H9 (cell line): ENCODE data around the gene SLCO4A1. TPM values are rescaled to one million over a fixed set of nuclear protein-coding genes. Genes with fewer than 3 reads are reported as not detected.

ENCODE experiments used
- DNase-seq: peaks from one replicate; pipeline ENCODE4 v3.0.0-alpha.2; 2017
- H2AFZ ChIP-seq: one replicate; pipeline ENCODE4 v1.6.1; 2013; ENCODE audit warnings: mild to moderate bottlenecking, low read length, control low read depth, moderate library complexity
- H2AK5ac ChIP-seq: 2 replicates; pipeline ENCODE4 v1.6.1; 2013; ENCODE audit warnings: low read length, control low read depth, mixed read lengths; ENCODE audit not compliant: insufficient read length
- H2BK120ac ChIP-seq: one replicate; pipeline ENCODE4 v1.6.1; 2013; ENCODE audit warnings: low read depth, mild to moderate bottlenecking, low read length, control low read depth, inconsistent platforms; ENCODE audit not compliant: poor library complexity, severe bottlenecking
- H2BK12ac ChIP-seq: 2 replicates; pipeline ENCODE4 v1.6.1; 2013; ENCODE audit warnings: low read length, control low read depth, mixed read lengths, low read depth; ENCODE audit not compliant: insufficient read length
- H2BK15ac ChIP-seq: 2 replicates; pipeline ENCODE4 v1.6.1; 2013; ENCODE audit warnings: low read depth, low read length, control low read depth
- H2BK20ac ChIP-seq: one replicate; pipeline ENCODE4 v1.6.1; 2013; ENCODE audit warnings: low read depth, mild to moderate bottlenecking, low read length, control low read depth, inconsistent platforms; ENCODE audit not compliant: poor library complexity, severe bottlenecking
- H2BK5ac ChIP-seq: 2 replicates; pipeline ENCODE4 v1.6.1; 2013; ENCODE audit warnings: low read length, control low read depth, mixed read lengths; ENCODE audit not compliant: insufficient read length
- H3K14ac ChIP-seq: 2 replicates; pipeline ENCODE4 v1.6.1; 2013; ENCODE audit warnings: low read length, control low read depth; ENCODE audit not compliant: insufficient read depth
- H3K18ac ChIP-seq: 2 replicates; pipeline ENCODE4 v1.6.1; 2013; ENCODE audit warnings: low read depth, mild to moderate bottlenecking, mixed read lengths, low read length, control low read depth; ENCODE audit not compliant: insufficient read length
- H3K23ac ChIP-seq: 2 replicates; pipeline ENCODE4 v1.6.1; 2013; ENCODE audit warnings: low read length, control low read depth, mixed read lengths, low read depth; ENCODE audit not compliant: insufficient read length
- H3K23me2 ChIP-seq: 2 replicates; pipeline ENCODE4 v1.6.1; 2013; ENCODE audit warnings: low read depth, mild to moderate bottlenecking, mixed read lengths, low read length, control low read depth; ENCODE audit not compliant: insufficient read length, poor library complexity, severe bottlenecking
- H3K27ac ChIP-seq: 2 replicates; pipeline ENCODE4 v1.5.1; 2013; ENCODE audit warnings: low read length, control low read depth, mixed read lengths, low read depth; ENCODE audit not compliant: insufficient read length
- H3K27me3 ChIP-seq: 2 replicates; pipeline ENCODE4 v1.6.1; 2013; ENCODE audit warnings: low read length, control low read depth, inconsistent platforms; ENCODE audit not compliant: insufficient read depth
- H3K4ac ChIP-seq: 2 replicates; pipeline ENCODE4 v1.6.1; 2013; ENCODE audit warnings: low read depth, mild to moderate bottlenecking, control low read depth, inconsistent platforms, low read length, moderate library complexity
- H3K4me1 ChIP-seq: 2 replicates; pipeline ENCODE4 v1.6.1; 2013; ENCODE audit warnings: low read length, control low read depth, inconsistent platforms; ENCODE audit not compliant: insufficient read depth
- H3K4me2 ChIP-seq: 2 replicates; pipeline ENCODE4 v1.6.1; 2013; ENCODE audit warnings: low read length, control low read depth, mixed read lengths; ENCODE audit not compliant: insufficient read length, insufficient read depth
- H3K56ac ChIP-seq: 2 replicates; pipeline ENCODE4 v1.6.1; 2013; ENCODE audit warnings: low read depth, mild to moderate bottlenecking, mixed read lengths, low read length, control low read depth; ENCODE audit not compliant: insufficient read length
- H3K79me1 ChIP-seq: 2 replicates; pipeline ENCODE4 v1.6.1; 2013; ENCODE audit warnings: low read depth, mild to moderate bottlenecking, moderate library complexity, low read length, control low read depth, inconsistent platforms; ENCODE audit not compliant: insufficient read depth, poor library complexity, severe bottlenecking
- H3K79me2 ChIP-seq: 2 replicates; pipeline ENCODE4 v1.6.1; 2013; ENCODE audit warnings: low read length, control low read depth, inconsistent platforms; ENCODE audit not compliant: insufficient read depth
- H3K9ac ChIP-seq: 2 replicates; pipeline ENCODE4 v1.6.1; 2013; ENCODE audit warnings: low read length, control low read depth, mixed read lengths; ENCODE audit not compliant: insufficient read length; ENCODE audit errors: extremely low read depth
- H3K9me3 ChIP-seq: one replicate; pipeline ENCODE4 v1.6.1; 2013; ENCODE audit warnings: low read depth, low read length, inconsistent platforms; ENCODE audit not compliant: control insufficient read depth
- H3T11ph ChIP-seq: one replicate; pipeline ENCODE4 v1.6.1; 2013; ENCODE audit warnings: mild to moderate bottlenecking, low read length, control low read depth, inconsistent platforms
- H4K20me1 ChIP-seq: one replicate; pipeline ENCODE4 v1.6.1; 2013; ENCODE audit not compliant: control insufficient read depth, insufficient read length, insufficient read depth
- H4K5ac ChIP-seq: 2 replicates; pipeline ENCODE4 v1.6.1; 2013; ENCODE audit warnings: low read depth, mild to moderate bottlenecking, mixed read lengths, low read length, control low read depth; ENCODE audit not compliant: insufficient read length
- H4K8ac ChIP-seq: replicated peaks from 2 replicates; pipeline ENCODE4 v1.6.1; 2013; ENCODE audit warnings: low read length, control low read depth, mixed read lengths, low read depth; ENCODE audit not compliant: insufficient read length
- H4K91ac ChIP-seq: 2 replicates; pipeline ENCODE4 v1.6.1; 2013; ENCODE audit warnings: low read depth, mild to moderate bottlenecking, moderate library complexity, mixed read lengths, low read length, control low read depth; ENCODE audit not compliant: insufficient read length
- H3K27ac Mint-ChIP-seq, 3 experiments: 2 replicates in 2 of 3; 3 replicates in 1 of 3; pipeline ENCODE4 v1.8.0; 2020 to 2021; ENCODE audit warnings: mixed read lengths in 3 of 3, mild to moderate bottlenecking in 1 of 3, moderate library complexity in 1 of 3
- H3K27me3 Mint-ChIP-seq: 2 replicates; pipeline ENCODE4 v1.8.0; 2021; ENCODE audit warnings: low read depth, mild to moderate bottlenecking, moderate library complexity, mixed read lengths
- H3K36me3 Mint-ChIP-seq, 3 experiments: 2 replicates in 2 of 3; 3 replicates in 1 of 3; pipeline ENCODE4 v1.8.0; 2020 to 2021; ENCODE audit warnings: low read depth in 3 of 3, mixed read lengths in 3 of 3; ENCODE audit not compliant: insufficient read depth in 1 of 3
- H3K4me1 Mint-ChIP-seq, 2 experiments: 2 replicates each; pipeline ENCODE4 v1.8.0; 2020; ENCODE audit warnings: mixed read lengths in 2 of 2
- H3K4me3 Mint-ChIP-seq, 2 experiments: 2 replicates in 1 of 2; 3 replicates in 1 of 2; pipeline ENCODE4 v1.8.0; 2020 to 2021; ENCODE audit warnings: mild to moderate bottlenecking in 2 of 2, mixed read lengths in 2 of 2, moderate library complexity in 1 of 2
- H3K9me3 Mint-ChIP-seq, 2 experiments: 2 replicates in 1 of 2; 3 replicates in 1 of 2; pipeline ENCODE4 v1.8.0; 2020; ENCODE audit warnings: mild to moderate bottlenecking in 2 of 2, mixed read lengths in 2 of 2, moderate library complexity in 1 of 2
- CTCF ChIP-seq: fragments of 200-600 bp; sonication (generic); conservative IDR thresholded peaks from 3 replicates; pipeline ENCODE4 v1.8.0; 2021; ENCODE audit warnings: antibody characterized with exemption, mild to moderate bottlenecking
- WGBS: extraction: QIAGEN DNeasy Blood & Tissue Kit; methylation state at CpG from one replicate; pipeline ENCODE4 v1.1.7; 2013; ENCODE audit warnings: missing lambda C conversion rate, low lambda C conversion rate, mixed read lengths; ENCODE audit not compliant: insufficient read length; ENCODE audit errors: extremely low coverage; 5-methylcytosine and 5-hydroxymethylcytosine counted together
- total RNA-seq: library from RNA; stranded (reverse); gene quantifications from 2 replicates; pipeline ENCODE4 v1.2.1, GENCODE V29; 2021

Gene SLCO4A1
- total RNA-seq, 1 experiment from 2014 or later, result 9.4 TPM

GRCh38 chr20:62714799-62715198 lies 72.5 kb downstream of the SLCO4A1 start:
- Histone ChIP-seq H4K5ac (no peak overlapping the region), H3K27ac (no peak overlapping the region), H3K23ac (no peak overlapping the region), H3T11ph (no peak overlapping the region), H3K56ac (no peak overlapping the region), H2BK20ac (no peak overlapping the region), H2BK120ac (no peak overlapping the region), H3K23me2 (no peaks in the 10 kb centered on the region), H4K20me1 (peaks cover 2% of the 10 kb centered on the region), H3K4me1 (no peaks in the 10 kb centered on the region), H2BK15ac (no peak overlapping the region), H3K27me3 (peaks cover 6% of the 10 kb centered on the region; the same call in 1 of the 2 replicates), H3K4me2 (no peak overlapping the region), H3K9me3 (no peaks in the 10 kb centered on the region), H2BK12ac (no peak overlapping the region), H2BK5ac (no peak overlapping the region), H3K79me1 (no peaks in the 10 kb centered on the region), H2AK5ac (no peak overlapping the region), H3K14ac (no peak overlapping the region), H4K8ac (no peak overlapping the region), H3K18ac (no peak overlapping the region), H3K4ac (no peak overlapping the region), H2AFZ (no peak overlapping the region), H3K9ac (no peak overlapping the region), H4K91ac (no peak overlapping the region), H3K79me2 (no peaks in the 10 kb centered on the region)
- no peak for TF ChIP-seq CTCF
- Mint-ChIP-seq H3K9me3 (peaks cover 0 to 8% of the 10 kb centered on the region in 2 experiments; a peak in 2 of 5 replicates), H3K4me1 (peaks cover 0 to 6% of the 10 kb centered on the region in 2 experiments; a peak in 2 of 4 replicates), H3K27ac (no peak overlapping the region), H3K4me3 (no peak overlapping the region), H3K27me3 (peaks cover 87% of the 10 kb centered on the region), H3K36me3 (no peaks in the 10 kb centered on the region; a peak in 1 of 7 replicates)
- WGBS, result no CpG with 5 or more reads among the region's 6 CpGs
- no peak for DNase-seq
